Measurements from ENCODE around the gene TAP1.
A peak's percentile ranks its signal among the peaks of the same experiment; 100 is the strongest.
"Not testable (repeated sequence)": the region's sequence is repeated elsewhere in the genome, so short reads cannot be mapped to it uniquely, and the experiment has no call there.

The TAP1 gene

DNA sequence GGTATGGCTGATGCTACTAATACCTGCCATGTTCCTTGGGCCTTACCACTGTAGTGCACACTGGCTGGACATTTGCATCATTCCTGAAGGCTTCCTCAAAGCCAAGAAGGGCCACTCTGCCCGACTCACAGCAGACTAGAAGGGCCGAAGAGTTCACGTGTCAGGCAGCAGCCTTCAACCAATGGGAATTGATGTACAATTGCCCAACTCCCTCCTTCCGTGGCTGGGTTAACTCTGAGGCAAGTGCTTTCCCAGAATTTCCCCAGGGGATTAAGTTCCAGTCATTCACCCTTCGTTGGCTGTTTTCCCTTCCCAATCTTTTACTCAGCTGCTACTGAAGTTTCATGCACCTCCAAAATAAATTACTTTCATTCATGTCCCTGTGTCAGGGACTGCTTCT is 30.3 kb upstream of the TAP1 start:
- peaks cover 35% of the 10 kb centered on the region for H3K27me3 ChIP-seq
- H3K9me3 ChIP-seq: no peaks in the 10 kb centered on the region
- no peak overlapping the region for H3K27ac ChIP-seq
- TF ChIP-seq, protein P1, sequence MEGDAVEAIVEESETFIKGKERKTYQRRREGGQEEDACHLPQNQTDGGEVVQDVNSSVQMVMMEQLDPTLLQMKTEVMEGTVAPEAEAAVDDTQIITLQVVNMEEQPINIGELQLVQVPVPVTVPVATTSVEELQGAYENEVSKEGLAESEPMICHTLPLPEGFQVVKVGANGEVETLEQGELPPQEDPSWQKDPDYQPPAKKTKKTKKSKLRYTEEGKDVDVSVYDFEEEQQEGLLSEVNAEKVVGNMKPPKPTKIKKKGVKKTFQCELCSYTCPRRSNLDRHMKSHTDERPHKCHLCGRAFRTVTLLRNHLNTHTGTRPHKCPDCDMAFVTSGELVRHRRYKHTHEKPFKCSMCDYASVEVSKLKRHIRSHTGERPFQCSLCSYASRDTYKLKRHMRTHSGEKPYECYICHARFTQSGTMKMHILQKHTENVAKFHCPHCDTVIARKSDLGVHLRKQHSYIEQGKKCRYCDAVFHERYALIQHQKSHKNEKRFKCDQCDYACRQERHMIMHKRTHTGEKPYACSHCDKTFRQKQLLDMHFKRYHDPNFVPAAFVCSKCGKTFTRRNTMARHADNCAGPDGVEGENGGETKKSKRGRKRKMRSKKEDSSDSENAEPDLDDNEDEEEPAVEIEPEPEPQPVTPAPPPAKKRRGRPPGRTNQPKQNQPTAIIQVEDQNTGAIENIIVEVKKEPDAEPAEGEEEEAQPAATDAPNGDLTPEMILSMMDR (IDR thresholded peaks at IDR 0.05): no peak
- no peaks in the 10 kb centered on the region for H3K36me3 ChIP-seq
- H3K4me1 ChIP-seq (ENCODE audit: control insufficient read depth in 1 of 2, insufficient read depth in 1 of 2, low read depth in 1 of 2, low read length in 1 of 2): no peaks in the 10 kb centered on the region
- H3K4me3 ChIP-seq (ENCODE audit: low read depth in 1 of 2, low read length in 1 of 2): no peak overlapping the region

DNA sequence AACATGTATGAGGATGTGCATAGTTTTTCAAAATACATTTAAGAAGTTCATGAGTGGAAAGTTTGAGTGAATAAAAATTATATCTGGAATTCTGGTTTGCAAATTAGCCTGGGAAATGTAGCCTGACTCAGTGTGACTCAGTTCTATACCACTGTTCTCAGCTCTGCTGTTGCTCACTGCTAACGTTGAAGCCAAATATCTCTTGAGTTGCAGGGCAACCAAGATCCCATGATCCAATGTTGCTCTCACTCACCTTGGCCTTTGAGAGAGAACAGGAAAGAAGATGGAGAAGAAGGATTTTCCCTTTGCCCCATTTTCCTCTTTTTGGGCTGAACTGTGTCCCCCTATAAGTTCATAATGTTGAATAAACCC is 29.4 kb upstream of the TAP1 start:
- no peak overlapping the region for H3K27ac ChIP-seq
- H3K4me1 ChIP-seq (ENCODE audit: control insufficient read depth in 1 of 2, insufficient read depth in 1 of 2, low read depth in 1 of 2, low read length in 1 of 2): no peaks in the 10 kb centered on the region
- no peaks in the 10 kb centered on the region for H3K36me3 ChIP-seq
- H3K4me3 ChIP-seq (ENCODE audit: low read depth in 1 of 2, low read length in 1 of 2): no peak overlapping the region
- TF ChIP-seq, protein P1 (IDR thresholded peaks at IDR 0.05): no peak
- no peaks in the 10 kb centered on the region for H3K9me3 ChIP-seq
- H3K27me3 ChIP-seq: peaks cover 42% of the 10 kb centered on the region

DNA sequence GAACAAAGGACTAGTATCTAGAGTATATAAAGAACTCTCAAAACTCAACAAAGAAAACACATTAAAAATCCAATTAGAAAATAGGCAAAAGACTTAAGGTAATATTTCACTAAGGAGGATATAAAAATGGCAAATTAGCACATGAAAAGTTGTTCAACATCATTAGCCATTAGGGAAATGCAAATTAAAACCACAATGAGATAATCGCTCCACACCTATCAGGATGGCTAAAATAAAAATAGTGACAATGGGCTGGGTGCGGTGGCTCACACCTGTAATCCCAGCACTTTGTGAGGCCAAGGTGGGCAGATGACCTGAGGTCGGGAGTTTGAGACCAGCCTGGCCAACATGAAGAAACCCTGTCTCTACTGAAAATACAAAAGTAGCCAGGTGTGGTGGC is 27.5 kb upstream of the TAP1 start:
- H3K27me3 ChIP-seq: peaks cover 61% of the 10 kb centered on the region

DNA sequence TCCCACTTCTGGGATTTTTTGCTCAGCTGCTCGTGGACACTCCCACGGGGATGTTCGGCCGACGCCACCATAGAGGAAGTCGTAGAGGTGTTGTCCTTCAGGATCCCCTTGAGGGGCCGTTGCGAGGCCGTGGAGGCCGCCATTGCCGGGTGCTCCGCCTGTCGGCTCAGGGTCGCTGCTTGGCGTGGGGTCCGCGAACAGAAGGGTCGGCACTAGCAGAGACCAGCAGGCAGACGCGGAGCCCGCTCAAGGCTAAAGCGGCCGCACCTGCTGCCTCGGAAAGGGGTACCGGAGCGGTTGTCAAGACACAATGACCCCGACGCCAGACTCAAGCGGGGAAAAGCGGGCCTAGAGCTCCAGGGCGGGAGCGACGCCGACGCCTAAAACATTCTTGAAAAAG is 26.2 kb upstream of the TAP1 start:
- H3K4me1 ChIP-seq (ENCODE audit: control insufficient read depth in 1 of 2, insufficient read depth in 1 of 2, low read depth in 1 of 2, low read length in 1 of 2): no peaks in the 10 kb centered on the region
- H3K27me3 ChIP-seq: peaks cover 71% of the 10 kb centered on the region
- no peak overlapping the region for H3K4me3 ChIP-seq (ENCODE audit: low read depth in 1 of 2, low read length in 1 of 2)
- no peak overlapping the region for H3K27ac ChIP-seq
- no peaks in the 10 kb centered on the region for H3K9me3 ChIP-seq
- TF ChIP-seq, protein P1 (IDR thresholded peaks at IDR 0.05): no peak
- no peaks in the 10 kb centered on the region for H3K36me3 ChIP-seq

More for the DNA sequence above, 27.5 kb upstream of the TAP1 start:
- not testable (repeated sequence) for H3K36me3 ChIP-seq; H3K4me1 ChIP-seq (ENCODE audit: control insufficient read depth in 1 of 2, insufficient read depth in 1 of 2, low read depth in 1 of 2, low read length in 1 of 2); H3K4me3 ChIP-seq (ENCODE audit: low read depth in 1 of 2, low read length in 1 of 2); H3K9me3 ChIP-seq; H3K27ac ChIP-seq

DNA sequence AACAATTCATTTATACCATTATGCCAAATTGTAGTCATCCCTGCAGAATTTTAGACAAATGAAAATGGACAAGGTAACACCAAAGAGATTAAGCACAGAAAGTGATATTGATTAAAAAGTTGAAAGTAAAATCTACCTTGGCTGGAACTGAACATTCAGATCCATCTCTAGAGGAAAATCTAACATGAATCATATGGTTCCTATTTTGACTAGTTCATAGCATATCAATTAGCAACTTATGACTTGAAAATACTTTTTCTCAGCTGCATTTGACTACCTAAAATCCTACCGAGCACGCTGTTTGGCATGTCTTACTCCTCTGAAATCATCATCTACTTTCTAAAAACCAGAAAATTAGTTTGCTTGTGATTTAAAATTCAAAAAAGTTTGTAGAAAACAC is 23.1 kb upstream of the TAP1 start:
- H3K27me3 ChIP-seq: peaks cover 83% of the 10 kb centered on the region
- H3K36me3 ChIP-seq: no peaks in the 10 kb centered on the region
- TF ChIP-seq, protein P1 (IDR thresholded peaks at IDR 0.05): no peak

DNA sequence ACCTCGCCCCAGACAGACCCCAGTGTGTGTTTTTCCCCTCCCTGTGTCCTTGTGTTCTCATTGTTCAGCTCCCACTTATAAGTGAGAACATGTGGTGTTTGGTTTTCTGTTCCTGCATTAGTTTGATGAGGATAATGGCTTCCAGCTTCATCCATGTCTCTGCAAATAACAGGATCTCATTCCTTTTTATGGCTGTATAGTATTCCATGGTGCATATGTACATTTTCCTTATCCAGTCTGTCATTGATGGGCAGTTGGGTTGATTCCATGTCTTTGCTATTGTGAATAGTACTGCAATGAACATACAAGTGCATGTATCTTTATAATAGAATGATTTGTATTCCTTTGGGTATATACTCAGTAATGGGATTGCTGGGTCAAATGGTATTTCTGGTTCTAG is 20.4 kb upstream of the TAP1 start:
- H3K27me3 ChIP-seq: peaks cover 80% of the 10 kb centered on the region
- H3K9me3 ChIP-seq; H3K27ac ChIP-seq; H3K36me3 ChIP-seq; H3K4me1 ChIP-seq (ENCODE audit: control insufficient read depth in 1 of 2, insufficient read depth in 1 of 2, low read depth in 1 of 2, low read length in 1 of 2); H3K4me3 ChIP-seq (ENCODE audit: low read depth in 1 of 2, low read length in 1 of 2): not testable (repeated sequence)

More for the DNA sequence above, 23.1 kb upstream of the TAP1 start:
- Histone ChIP-seq H3K9me3 (no peaks in the 10 kb centered on the region), H3K27ac (no peak overlapping the region), H3K4me1 (ENCODE audit: control insufficient read depth in 1 of 2, insufficient read depth in 1 of 2, low read depth in 1 of 2, low read length in 1 of 2) (no peaks in the 10 kb centered on the region), H3K4me3 (ENCODE audit: low read depth in 1 of 2, low read length in 1 of 2) (no peak overlapping the region)

DNA sequence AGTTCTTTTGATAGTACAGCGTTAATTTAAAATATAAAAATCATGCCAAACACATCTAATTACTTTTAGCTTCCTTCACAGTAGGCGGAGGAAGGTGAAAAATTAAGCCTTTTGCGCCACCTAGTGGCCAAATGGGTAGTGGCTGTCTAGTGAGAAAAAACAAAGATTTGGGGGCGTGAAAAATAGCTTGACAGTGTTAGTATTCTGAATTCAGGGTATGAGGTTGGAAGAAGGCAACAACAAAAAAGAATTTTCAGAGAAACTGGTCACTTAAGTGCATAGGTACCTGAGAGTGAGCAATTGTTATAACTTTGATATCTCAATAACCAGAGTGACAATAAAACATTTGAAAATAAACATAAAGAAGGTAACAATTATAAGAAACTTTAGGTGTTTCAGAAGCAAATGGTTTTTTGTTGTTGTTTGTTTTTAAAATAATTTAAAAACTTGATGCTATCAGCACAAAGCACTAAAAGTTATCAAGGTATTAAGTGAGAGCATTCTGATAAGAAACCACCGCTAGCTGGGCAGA is 14.8 kb upstream of the TAP1 start:
- TF ChIP-seq, protein P1 (IDR thresholded peaks at IDR 0.05): peak; percentile 86
- no peak overlapping the region for H3K4me3 ChIP-seq (ENCODE audit: low read depth in 1 of 2, low read length in 1 of 2)
- no peaks in the 10 kb centered on the region for H3K9me3 ChIP-seq
- H3K27ac ChIP-seq: peak overlapping the region; percentile 80
- peaks cover 11% of the 10 kb centered on the region for H3K36me3 ChIP-seq
- peaks cover 30% of the 10 kb centered on the region for H3K27me3 ChIP-seq
- H3K4me1 ChIP-seq (ENCODE audit: control insufficient read depth in 1 of 2, insufficient read depth in 1 of 2, low read depth in 1 of 2, low read length in 1 of 2): peaks cover 17 to 20% of the 10 kb centered on the region in 2 experiments
